HG02623 (cell line): ENCODE results near the gene GMEB2.
A peak's percentile ranks its signal among the peaks of the same experiment; 100 is the strongest.
"Not testable (repeated sequence)": the region's sequence is repeated elsewhere in the genome, so short reads cannot be mapped to it uniquely, and the experiment has no call there.

Experiments used
- ATAC-seq: cut with Tn5 transposase; IDR thresholded peaks from one replicate; pipeline ENCODE4 v1.9.1; 2021; ENCODE audit warnings: moderate library complexity; ENCODE audit not compliant: unreplicated experiment

The GMEB2 gene, protein sequence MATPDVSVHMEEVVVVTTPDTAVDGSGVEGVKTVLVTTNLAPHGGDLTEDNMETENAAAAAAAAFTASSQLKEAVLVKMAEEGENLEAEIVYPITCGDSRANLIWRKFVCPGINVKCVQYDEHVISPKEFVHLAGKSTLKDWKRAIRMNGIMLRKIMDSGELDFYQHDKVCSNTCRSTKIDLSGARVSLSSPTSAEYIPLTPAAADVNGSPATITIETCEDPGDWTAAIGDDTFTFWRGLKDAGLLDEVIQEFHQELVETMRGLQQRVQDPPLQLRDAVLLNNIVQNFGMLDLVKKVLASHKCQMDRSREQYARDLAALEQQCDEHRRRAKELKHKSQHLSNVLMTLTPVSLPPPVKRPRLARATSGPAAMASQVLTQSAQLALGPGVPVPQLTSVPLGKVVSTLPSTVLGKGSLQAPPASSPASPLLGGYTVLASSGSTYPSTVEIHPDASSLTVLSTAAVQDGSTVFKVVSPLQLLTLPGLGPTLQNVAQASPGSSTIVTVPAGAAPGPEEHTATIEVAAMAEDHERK

DNA sequence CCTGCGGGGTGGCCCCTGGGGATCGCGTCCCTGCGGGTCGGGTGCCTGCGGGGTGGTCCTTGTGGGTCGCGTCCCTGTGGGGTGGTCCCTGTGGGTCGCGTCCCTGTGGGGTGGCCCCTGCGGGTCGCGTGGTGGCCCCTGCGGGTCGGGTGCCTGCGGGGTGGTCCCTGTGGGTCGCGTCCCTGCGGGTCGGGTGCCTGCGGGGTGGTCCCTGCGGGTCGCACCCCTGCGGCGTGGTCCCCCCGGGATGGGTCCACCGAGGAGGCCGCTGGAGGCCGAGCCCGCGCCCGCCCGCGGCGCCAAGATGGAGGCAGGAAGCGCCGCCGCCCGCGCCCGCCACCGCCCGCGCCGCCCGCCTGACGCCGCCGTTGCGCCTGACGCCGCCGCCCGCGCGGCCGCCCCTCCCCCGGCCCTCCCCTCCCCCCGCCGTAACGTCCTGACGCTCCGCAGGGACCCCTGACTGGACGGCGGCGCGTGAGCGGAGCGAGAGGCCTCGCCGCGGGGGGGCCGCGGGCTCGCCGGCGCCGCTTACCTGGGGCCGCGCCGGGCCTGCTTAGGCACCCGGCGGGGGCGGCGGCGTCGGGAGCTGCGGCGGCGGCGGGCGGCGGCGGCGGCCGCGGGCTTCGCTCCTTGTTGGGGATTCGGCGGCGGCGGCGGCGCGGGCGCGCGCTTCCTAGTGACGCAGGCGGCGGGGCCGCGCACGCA lies at the start of gene GMEB2:
Gene GMEB2 (minus strand): TSS at position 678 of the 705 bp plus-strand sequence. CDS start 7,704 bp downstream, outside the sequence.
- peak; percentile 44 for ATAC-seq

DNA sequence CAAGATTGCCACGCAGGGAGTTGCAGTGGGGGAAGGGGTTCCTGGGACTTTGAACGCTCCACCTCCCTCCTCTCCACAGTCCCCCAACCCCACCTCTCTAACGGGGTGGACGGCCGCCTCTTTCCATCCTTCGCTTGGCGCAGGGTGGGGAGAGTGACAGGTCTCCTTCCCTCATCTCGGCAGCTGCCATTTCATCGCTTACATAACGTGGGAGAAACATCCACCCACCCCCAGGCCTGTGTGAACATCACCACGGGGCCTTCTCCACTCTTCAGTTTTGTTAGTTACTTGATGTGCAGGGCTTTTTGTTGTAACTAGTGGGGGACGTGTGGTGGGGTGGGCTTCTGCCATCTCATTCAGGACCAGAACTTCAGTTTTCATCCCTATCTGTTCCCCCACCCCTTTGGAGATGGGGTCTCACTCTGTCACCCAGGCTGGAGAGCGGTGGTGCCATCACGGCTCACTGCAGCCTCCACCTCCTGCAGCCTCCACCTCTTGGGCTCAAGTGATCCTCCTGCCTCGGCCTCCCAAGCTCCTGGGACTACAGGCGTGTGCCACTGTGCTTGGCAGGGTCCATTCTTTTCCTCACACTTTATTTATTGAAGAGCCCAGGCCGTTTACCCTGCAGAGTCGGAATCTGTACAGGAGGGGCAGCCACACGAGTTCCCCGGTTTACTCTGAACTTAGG lies 48.9 kb upstream of the GMEB2 start:
- no peak for ATAC-seq

DNA sequence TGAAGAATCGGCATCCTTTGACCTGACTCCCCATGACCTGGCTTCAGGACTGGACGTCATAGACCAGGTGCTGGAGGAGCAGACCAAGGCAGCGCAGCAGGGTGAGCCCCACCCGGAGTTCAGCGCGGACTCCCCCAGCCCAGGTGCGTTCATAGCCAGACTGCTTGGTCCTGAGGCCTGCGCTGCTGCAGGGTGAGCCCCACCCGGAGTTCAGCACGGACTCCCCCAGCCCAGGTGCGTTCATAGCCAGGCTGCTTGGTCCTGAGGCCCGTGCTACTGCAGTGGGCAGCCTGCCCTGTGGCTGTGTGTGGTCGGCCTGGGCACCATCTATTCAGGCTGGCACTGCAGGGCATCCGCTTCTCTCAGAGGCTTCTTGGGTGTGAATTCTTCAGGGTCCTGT lies 47.0 kb upstream of the GMEB2 start:
- ATAC-seq = no peak

DNA sequence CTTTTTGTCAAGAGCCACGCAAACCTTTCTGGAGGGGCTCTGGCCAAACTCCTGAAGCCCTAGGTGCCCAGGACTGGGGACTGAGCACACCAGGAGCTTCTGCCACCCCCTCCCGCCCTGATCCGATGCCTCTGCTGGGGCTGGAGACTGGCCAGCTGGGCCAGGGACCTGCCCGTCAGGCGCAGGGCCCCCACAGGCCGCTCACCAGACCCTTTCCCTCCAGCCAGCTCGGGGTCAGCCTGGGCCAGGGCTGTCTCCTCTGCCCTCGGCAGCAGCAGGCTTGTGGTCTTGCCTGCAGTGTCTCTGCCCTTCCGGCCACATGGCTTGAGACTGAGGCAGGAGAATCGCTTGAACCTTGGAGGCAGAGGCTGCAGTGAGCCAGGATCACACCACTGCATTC lies 45.8 kb upstream of the GMEB2 start:
- no peak for ATAC-seq

DNA sequence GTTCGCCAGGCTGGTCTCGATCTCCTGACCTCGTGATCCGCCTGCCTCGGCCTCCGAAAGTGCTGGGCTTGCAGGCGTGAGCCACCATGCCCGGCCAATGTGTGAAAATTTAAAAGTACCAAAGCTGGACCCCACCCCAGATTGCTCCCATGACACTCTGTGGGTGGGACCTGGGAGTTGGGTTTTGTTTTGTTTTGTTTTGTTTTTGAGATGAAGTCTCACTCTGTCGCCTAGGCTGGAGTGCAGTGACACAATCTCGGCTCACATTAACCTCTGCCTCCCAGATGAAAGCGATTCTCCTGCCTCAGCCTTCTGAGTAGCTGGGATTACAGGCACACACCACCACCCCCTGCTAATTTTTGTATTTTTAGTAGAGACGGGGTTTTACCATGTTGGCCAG lies 44.8 kb upstream of the GMEB2 start:
- ATAC-seq = not testable (repeated sequence)

DNA sequence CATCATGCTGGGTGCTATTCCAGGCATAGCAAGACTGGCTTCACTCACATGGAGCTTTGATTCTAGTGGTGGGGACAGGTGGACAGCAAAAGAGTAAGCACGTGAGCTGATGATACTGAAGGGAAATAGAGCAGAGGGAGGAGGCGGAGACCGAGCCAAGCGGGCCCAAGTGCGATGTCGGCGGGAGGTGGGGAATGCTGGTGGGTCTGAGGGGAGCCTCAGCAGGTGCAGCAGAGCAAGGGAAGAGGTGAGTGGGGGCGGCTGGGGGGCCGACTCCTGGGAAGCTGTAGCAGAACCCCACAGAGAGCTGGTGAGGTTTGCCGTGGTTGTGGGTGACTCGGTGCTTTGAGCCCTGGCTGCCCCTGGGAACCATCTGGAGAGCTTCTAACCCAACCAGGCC lies 41.5 kb upstream of the GMEB2 start:
- no peak for ATAC-seq

DNA sequence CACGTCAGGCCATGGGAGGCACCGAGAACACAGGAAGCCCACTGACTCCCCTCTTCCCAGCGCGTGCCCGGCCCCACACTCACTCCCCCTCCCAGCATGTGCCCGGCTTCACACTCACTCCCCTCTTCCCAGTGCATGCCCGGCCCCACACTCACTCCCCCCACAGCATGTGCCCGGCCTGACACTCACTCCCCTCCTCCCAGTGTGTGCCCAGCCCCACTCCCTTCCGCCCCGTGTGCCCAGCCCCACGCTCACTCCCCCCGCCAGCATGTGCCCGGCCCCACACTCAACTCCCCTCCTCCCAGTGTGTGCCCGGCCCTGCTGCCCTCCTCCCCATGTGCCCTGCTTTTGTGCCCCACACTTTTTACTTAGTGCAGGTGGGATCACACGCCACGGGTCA lies 41.0 kb upstream of the GMEB2 start:
- ATAC-seq = no peak

DNA sequence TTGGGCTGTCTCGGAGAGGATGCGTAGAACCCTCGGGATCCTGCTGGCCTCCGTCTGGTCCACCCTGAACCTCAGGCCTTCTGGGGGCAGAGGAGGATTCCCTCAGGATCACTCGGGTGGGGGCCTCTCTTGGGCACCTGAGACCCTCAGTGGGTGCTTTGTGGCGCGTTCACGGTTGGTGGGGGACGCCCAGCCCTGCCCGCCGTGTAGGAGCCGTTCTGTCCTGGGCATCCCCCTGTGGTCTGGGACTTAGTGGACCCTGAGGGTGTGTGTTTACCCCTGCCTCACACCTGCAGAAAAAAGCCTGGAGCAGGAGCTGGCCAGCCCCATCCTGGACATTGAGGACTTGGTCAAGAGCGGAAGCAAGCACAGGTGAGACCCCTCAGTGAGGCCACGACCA lies 38.8 kb upstream of the GMEB2 start:
- no peak for ATAC-seq

DNA sequence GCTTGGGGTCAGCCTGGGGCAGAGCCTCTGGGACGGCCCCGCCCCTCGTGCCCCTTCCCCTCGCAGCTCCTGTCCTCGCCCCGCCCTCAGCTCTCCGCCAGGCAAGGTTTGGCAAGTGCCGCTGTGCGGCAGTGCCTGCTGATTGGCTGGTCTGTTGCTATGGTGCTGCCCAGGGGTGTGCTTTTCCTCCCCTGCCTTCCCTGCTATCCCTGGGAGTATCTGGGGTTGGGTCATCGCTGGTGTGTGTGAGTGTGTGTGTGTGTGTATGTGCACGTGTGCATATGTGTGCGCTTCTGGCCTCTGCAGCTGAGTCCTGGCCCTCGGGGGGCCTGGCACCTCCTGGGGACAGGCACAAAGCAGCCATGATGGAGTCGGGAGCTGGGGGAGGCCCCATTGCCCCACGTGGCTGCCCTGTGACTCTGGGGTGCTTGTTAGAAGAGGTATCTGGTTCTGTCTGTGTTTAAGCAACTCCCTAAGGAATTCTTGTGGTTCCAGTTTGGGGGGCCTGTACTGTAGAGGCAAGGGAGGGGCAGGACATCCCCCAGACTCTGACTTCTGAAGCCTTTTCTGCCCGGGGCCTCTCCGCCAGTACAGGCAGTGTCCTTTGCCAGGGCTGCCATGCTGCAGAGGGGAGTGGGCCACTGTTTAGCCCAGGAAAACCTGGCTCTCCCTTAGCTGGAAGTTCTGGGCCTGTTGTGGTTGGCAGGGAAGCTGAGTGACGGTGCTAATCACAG lies 38.1 kb upstream of the GMEB2 start:
- ATAC-seq = no peak

DNA sequence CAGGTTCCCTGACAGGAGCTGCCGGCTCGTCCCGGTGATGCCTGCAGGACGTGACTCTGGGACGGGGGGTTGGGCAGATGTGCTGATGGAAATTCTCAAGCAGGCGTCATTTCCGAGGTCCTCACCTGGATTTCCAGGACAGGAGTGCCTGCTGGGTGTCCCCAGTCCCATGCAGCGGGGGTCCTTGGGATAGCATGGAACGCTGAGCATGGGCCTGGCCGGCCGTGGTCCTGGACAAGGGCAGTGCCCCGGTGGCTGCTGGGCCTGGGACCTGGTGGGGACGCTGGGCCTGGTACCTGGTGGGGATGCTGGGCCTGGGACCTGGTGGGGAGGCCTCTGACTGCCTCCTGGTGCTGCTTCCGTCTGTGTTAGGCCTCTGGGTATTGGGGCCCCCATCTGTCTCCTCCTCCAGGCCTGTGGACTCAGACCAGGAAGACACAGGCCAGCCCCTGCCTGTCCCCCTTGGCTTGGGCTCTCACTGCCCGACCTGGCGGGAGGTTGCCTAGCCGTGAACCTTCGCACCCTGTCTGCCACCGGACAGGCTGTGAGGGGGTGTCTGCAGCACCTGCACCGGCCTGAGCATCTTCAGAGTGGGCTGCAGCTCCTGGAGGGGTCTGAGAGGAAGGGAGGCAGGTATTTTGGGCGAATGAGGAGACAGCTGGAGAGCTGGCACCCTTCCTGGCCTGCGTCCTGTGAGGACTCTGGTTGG lies 37.4 kb upstream of the GMEB2 start:
- no peak for ATAC-seq

DNA sequence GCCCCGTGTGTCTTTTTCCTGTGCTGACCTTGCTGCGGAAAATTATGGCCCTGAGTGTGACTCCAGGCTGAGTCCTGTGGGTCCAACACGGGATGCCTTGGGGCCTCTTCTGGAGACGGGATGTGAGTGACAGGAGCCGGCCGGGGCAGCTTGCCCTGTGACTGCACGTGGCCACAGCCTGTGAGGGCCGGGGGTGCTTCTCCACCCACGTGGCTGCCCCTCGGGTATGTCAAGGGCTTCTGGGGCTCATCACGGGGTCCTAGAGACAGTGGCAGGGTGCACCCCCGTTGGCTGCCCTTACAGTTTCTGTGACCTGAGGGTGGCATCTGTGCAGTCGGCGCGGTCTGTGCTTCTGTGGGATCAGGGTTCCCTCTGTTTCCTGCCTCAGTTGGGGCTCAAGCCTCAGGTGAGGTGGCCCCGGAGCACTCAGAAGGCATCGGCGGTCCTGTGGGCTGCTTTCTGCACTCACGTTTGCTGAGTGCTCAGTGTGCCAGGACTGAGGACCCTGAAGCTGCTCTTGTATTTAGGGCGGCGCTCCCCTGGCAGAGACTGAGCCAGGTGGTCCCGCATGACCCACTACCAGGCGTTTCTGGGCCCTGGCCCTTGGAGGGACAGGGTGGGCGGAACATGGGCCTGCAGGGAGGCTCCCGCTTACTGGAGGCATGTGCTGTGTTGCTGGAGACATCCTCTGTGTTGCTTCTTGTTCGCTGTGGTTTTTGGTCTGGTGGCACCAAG lies 36.6 kb upstream of the GMEB2 start:
- ATAC-seq = no peak

DNA sequence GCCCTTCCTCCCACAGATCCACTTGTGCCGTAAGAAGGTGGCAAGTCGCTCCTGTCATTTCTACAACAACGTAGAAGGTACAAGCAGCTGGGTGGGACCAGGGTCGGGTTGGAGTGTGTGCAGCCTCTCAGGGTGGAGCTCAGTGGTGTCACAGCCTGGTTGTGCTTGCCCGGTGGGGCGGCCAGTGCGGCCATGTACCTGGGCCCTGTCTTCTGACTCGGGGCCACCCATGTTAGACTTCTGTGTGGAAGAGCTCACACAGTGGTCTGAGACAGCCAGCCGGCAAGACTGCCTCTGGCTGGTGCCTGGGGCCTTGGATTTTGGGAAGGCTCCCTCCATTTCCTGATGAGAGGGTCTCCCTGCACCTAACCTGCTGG lies 35.9 kb upstream of the GMEB2 start:
- ATAC-seq = no peak

DNA sequence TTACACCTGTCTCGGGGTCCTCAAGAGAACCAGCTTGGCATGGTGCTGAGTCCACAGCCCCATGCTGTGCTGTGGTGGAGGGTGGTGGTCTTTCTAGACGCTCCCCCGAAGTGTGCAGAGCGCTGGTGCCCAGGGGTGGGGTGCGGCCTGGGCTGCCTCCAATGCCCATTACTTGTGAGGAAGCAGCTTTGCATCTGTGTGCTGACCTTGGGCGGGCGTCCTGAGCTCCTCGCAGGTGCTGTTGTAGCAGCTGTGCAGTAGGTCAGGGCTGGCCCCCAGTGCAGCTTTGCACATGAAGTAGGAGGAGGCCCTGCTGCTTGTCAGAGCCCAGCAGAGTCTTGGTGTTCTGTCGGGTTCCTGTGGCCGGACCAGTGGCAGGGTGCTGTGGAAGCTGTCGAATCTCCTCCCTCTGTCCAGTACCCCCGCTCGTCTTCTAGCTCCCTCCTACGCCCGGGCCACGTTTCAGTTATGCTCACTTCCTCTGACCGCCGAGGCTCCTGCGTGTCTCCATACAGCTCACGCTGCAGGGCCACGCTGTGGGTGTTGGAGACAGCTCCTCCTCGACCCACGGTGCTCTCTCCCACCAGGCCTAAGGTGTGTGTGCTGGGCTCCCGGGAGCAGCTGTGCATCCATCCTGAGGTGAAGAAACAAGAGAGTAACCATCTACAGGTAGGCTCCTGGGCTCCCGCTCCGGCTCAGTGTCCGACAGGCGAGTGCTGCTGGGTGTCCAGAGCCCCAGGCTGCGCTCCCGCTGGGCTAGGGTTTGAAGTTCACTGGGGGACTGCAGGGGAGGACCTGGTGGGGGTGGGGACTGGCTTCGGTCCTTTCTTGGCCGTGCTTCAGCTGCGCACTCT lies 35.3 kb upstream of the GMEB2 start:
- no peak for ATAC-seq

DNA sequence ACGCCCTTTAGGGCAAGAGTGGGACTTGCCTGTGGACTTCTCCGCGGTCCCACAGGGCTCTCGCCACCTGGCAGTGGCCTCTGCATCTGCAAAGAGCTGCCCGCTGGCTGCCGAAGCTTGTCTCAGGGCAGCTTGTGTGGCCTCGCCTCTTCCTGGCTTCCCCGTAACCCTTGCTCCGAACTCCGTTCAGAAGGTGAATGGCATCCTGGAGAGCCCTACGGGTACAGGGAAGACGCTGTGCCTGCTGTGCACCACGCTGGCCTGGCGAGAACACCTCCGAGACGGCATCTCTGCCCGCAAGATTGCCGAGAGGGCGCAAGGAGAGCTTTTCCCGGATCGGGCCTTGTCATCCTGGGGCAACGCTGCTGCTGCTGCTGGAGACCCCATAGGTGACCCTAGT lies 34.2 kb upstream of the GMEB2 start:
- no peak for ATAC-seq

DNA sequence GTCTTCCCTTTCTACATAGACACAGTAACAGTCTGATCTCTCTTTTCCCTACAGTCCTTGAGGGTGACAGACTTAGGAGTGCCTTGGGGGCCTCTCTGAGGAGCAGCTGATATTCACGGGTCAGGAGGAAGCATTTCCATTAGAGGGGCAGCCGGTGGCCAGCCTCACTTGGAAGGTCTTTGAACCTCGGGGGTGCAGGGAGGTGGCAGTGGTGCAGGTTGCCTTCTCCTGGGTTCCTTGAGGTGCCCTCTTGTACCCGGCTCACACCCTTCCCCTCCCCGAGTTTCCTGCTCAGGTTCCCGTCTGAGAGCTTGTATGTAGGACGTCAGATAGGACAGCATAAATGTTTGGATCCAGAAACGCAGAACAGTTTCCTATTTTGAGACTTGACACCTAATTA lies 33.7 kb upstream of the GMEB2 start:
- no peak for ATAC-seq

DNA sequence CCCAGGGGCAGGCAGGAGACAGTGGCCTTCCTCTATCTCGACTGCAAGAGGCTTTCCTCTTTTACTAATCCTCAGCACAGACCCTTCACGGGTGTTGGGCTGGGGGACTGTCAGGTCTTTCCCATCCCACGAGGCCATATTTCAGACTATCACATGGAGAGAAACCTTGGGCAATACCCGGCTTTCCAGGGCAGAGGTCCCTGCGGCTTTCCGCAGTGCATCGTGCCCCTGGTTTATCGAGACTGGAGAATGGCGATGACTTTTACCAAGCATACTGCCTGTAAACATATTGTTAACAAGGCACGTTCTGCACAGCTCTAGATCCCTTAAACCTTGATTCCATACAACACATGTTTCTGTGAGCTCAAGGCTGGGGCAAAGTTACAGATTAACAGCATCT lies 33.3 kb upstream of the GMEB2 start:
- ATAC-seq = not testable (repeated sequence)

DNA sequence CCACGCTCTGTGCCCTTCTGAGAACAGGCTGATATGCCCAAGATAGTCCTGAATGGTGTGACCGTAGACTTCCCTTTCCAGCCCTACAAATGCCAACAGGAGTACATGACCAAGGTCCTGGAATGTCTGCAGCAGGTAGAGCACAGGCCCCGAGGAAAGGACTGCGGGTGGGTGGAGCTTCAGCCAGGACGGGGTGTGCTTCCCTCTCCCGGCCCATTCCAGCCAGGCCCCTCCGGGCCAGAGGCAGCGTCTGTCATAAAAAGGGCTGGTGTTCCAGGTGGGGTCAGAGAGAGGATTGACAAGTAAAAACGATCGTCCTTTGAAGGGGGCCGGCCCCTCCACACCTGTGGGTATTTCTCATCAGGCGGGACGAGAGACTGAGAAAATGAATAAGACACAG lies 32.5 kb upstream of the GMEB2 start:
- ATAC-seq = no peak

DNA sequence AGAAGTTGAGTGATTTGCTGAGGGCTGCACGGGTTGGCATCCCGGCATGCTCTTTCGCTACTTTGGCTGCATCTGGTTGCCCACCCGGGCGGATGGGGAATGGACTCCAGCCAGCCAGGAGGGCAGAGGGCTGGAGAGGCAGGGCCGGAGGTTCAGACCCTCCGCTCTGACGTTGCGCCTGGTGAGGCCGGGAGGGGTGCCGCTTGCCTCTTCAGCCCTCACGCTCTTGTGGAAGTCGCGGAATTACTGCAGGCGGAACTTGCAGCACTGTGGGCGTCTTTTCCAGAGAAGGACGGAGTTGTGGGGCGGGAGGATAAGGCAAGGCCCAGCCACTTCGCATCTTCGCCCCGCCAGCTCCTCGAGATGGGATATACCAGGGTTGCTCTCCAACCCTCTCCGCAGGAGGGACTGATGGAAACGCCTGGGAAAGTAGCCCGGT lies 31.9 kb upstream of the GMEB2 start:
- ATAC-seq = peak; percentile 9
